Stomach (tissue), 4 donors: ENCODE measurements around the gene EXOC4.

Experiments
- CTCF ChIP-seq, 7 experiments: fragments of 450-650 bp in 4 of 7; fragments of 200-600 bp in 3 of 7; sonication (generic) in 3 of 7; IDR thresholded peaks; one replicate each; pipeline ENCODE4 v1.5.1; 2016 to 2019; ENCODE audit warnings: antibody characterized with exemption in 7 of 7, control low read depth in 2 of 7, mild to moderate bottlenecking in 1 of 7
- POLR2A ChIP-seq, 4 donors: fragments of 450-650 bp; IDR thresholded peaks; one replicate each; pipeline ENCODE4 v1.6.1; 2016; ENCODE audit warnings: antibody characterized with exemption in 4 of 4, control low read depth in 2 of 4, mild to moderate bottlenecking in 1 of 4, moderate library complexity in 1 of 4

- TF ChIP-seq CTCF (IDR thresholded peaks at IDR 0.05) = no peak
- TF ChIP-seq POLR2A (IDR thresholded peaks at IDR 0.05) = no peak
Measured at GRCh38 chr7:133702960-133703359, 450.1 kb downstream of the EXOC4 start.
